A549 (cell line): ENCODE measurements around the gene RANGRF. TPM values are rescaled to one million over a fixed set of nuclear protein-coding genes. Genes with fewer than 3 reads are reported as not detected.
A peak's percentile ranks its signal among the peaks of the same experiment; 100 is the strongest.

Experiments
- CBX2 ChIP-seq: fragments of 200-600 bp; sonication (generic); IDR thresholded peaks from 2 replicates; pipeline ENCODE4 v1.6.1; 2016; ENCODE audit warnings: low read depth, mild to moderate bottlenecking, borderline replicate concordance
- CHD4 ChIP-seq: fragments of 200-600 bp; sonication (generic); IDR thresholded peaks from 2 replicates; pipeline ENCODE4 v1.6.1; 2016; ENCODE audit warnings: antibody characterized with exemption, mild to moderate bottlenecking, borderline replicate concordance
- E2F6 ChIP-seq: IDR thresholded peaks from 2 replicates; pipeline ENCODE4 v1.6.1; 2012; ENCODE audit warnings: low read depth, borderline replicate concordance
- EHF ChIP-seq: fragments of 250-450 bp; sonication (Bioruptor Pico); IDR thresholded peaks from 2 replicates; pipeline ENCODE4 v1.5.0; 2020; ENCODE audit warnings: mild to moderate bottlenecking
- ELK1 ChIP-seq: fragments of 150-350 bp; IDR thresholded peaks from 2 replicates; pipeline ENCODE4 v1.6.1; 2014; ENCODE audit warnings: low read depth, mild to moderate bottlenecking, low read length
- EP300 ChIP-seq, 2 experiments: fragments of >200 bp; sonication (Bioruptor Twin); formaldehyde crosslinking; IDR thresholded peaks; 2 replicates in 1 of 2; 3 replicates in 1 of 2; pipeline ENCODE4 v1.6.1; 2016 to 2017
- FOSB ChIP-seq: fragments of 250-450 bp; sonication (Bioruptor Pico); IDR thresholded peaks from 2 replicates; pipeline ENCODE4 v1.5.0; 2020; ENCODE audit warnings: mild to moderate bottlenecking, moderate library complexity
- FOSL2 ChIP-seq, 2 experiments: fragments of 450-650 bp in 1 of 2; fragments of >200 bp in 1 of 2; sonication (Bioruptor Twin) in 1 of 2; formaldehyde crosslinking; IDR thresholded peaks; 2 replicates each; pipeline versions ENCODE4 v1.5.0 to v1.6.1; 2016 to 2020; ENCODE audit warnings: mild to moderate bottlenecking in 1 of 2, moderate library complexity in 1 of 2
- GATA3 ChIP-seq: IDR thresholded peaks from 2 replicates; pipeline ENCODE4 v1.6.1; 2012; ENCODE audit warnings: borderline replicate concordance
- HOXA7 ChIP-seq: fragments of 250-450 bp; sonication (Bioruptor Pico); IDR thresholded peaks from 2 replicates; pipeline ENCODE4 v1.5.0; 2020; ENCODE audit warnings: mild to moderate bottlenecking, moderate library complexity
- HOXB5 ChIP-seq: fragments of 250-450 bp; sonication (Bioruptor Pico); IDR thresholded peaks from 2 replicates; pipeline ENCODE4 v1.5.0; 2020; ENCODE audit warnings: mild to moderate bottlenecking, moderate library complexity
- JUN ChIP-seq, 2 experiments: fragments of >200 bp; sonication (Bioruptor Twin); formaldehyde crosslinking; IDR thresholded peaks; 2 replicates in 1 of 2; 3 replicates in 1 of 2; pipeline ENCODE4 v1.6.1; 2016 to 2017
- KDM5A ChIP-seq: fragments of 200-600 bp; sonication (generic); IDR thresholded peaks from 2 replicates; pipeline ENCODE4 v1.6.1; 2016; ENCODE audit warnings: antibody characterized with exemption, mild to moderate bottlenecking
- MAFK ChIP-seq: fragments of 450-650 bp; IDR thresholded peaks from 2 replicates; pipeline ENCODE4 v1.6.1; 2014; ENCODE audit not compliant: partially characterized antibody
- MAZ ChIP-seq: fragments of 150-350 bp; IDR thresholded peaks from 2 replicates; pipeline ENCODE4 v1.6.1; 2014; ENCODE audit warnings: antibody characterized with exemption, low read depth, low read length, borderline replicate concordance
- NFE2L2 ChIP-seq: fragments of 150-350 bp; conservative IDR thresholded peaks from 2 replicates; pipeline ENCODE4 v1.6.1; 2014; ENCODE audit warnings: low read length
- POLR2A ChIP-seq: IDR thresholded peaks from 2 replicates; pipeline ENCODE4 v1.6.1; 2012; ENCODE audit warnings: mild to moderate bottlenecking, low read length
- RARB ChIP-seq: fragments of 250-450 bp; sonication (Bioruptor Pico); IDR thresholded peaks from 2 replicates; pipeline ENCODE4 v1.8.0; 2021; ENCODE audit warnings: mild to moderate bottlenecking, moderate library complexity
- RCOR1 ChIP-seq: fragments of 150-350 bp; IDR thresholded peaks from 2 replicates; pipeline ENCODE4 v1.6.1; 2014; ENCODE audit warnings: antibody characterized with exemption, low read length, low read depth
- RFX5 ChIP-seq: fragments of 450-650 bp; IDR thresholded peaks from 2 replicates; pipeline ENCODE4 v1.7.1; 2014; ENCODE audit warnings: antibody characterized with exemption, mild to moderate bottlenecking, moderate library complexity
- TP53 ChIP-seq: fragments of 250-450 bp; sonication (Bioruptor Pico); IDR thresholded peaks from 2 replicates; pipeline ENCODE4 v1.5.0; 2021; ENCODE audit warnings: mild to moderate bottlenecking, moderate library complexity
- USF2 ChIP-seq: fragments of 450-650 bp; IDR thresholded peaks from 2 replicates; pipeline ENCODE4 v1.6.1; 2014; ENCODE audit warnings: antibody characterized with exemption
- ZC3H11A ChIP-seq: fragments of 450-650 bp; IDR thresholded peaks from 2 replicates; pipeline ENCODE4 v1.6.1; 2014; ENCODE audit warnings: antibody characterized with exemption, mild to moderate bottlenecking
- ZFP36 ChIP-seq: fragments of 450-650 bp; IDR thresholded peaks from 2 replicates; pipeline ENCODE4 v1.6.1; 2014; ENCODE audit warnings: borderline replicate concordance; ENCODE audit not compliant: partially characterized antibody
- ZNF302 ChIP-seq: fragments of 250-450 bp; sonication (Bioruptor Pico); IDR thresholded peaks from 2 replicates; pipeline ENCODE4 v1.9.0; 2021; ENCODE audit warnings: inconsistent platforms, mild to moderate bottlenecking, moderate library complexity
- ZSCAN20 ChIP-seq: fragments of 250-450 bp; sonication (Bioruptor Pico); IDR thresholded peaks from 2 replicates; pipeline ENCODE4 v1.8.0; 2022; ENCODE audit warnings: mild to moderate bottlenecking, moderate library complexity
- polyA plus RNA-seq, 4 experiments: library from polyadenylated mRNA; depleted of rRNA in 3 of 4; stranded (reverse); fragments of >200 nt; fragmentation: RNase III in 1 of 4; extraction: RNeasy Plus Mini Kit Qiagen cat#74134 plus additional on column Dnase treatment in 1 of 4; gene quantifications; 2 replicates in 3 of 4; 3 replicates in 1 of 4; pipeline ENCODE4 v1.2.3, GENCODE V29; 2011 to 2017
- TF ChIP-seq, protein P1 (sequence below): fragments of >200 bp; sonication (Bioruptor Twin); formaldehyde crosslinking; IDR thresholded peaks from 3 replicates; pipeline ENCODE4 v1.5.1; 2016

RANGRF gene
- polyA plus RNA-seq, 2 of the 4 experiments (the other 2 are of a cell fraction) = 47.2 to 56.4 TPM

- TF ChIP-seq E2F6 (peak; percentile 62; the same call in 1 of the 2 replicates), RCOR1 (no peak), RARB (CRISPR knock-in tag) (0 out of 2 replicates have a peak, but pooled peaks have one; percentile 20), MAFK (no peak), FOSL2 (IDR thresholded peaks at IDR 0.05) (no peak), FOSL2 (CRISPR knock-in tag; IDR thresholded peaks at IDR 0.05) (no peak), ZC3H11A (no peak), TP53 (CRISPR knock-in tag) (no peak), ZFP36 (no peak), KDM5A (no peak), CBX2 (no peak), CHD4 (no peak), NFE2L2 (no peak), RFX5 (no peak), HOXB5 (CRISPR knock-in tag) (peak; percentile 94; the same call in 1 of the 2 replicates), MAZ (no peak), POLR2A (peak; percentile 91), ZSCAN20 (CRISPR knock-in tag) (no peak), EHF (CRISPR knock-in tag) (no peak), EP300 (IDR thresholded peaks at IDR 0.05) (no peak), JUN (IDR thresholded peaks at IDR 0.05) (peak; percentile 26 to 85; a peak in 3 of 5 replicates), ZNF302 (CRISPR knock-in tag) (no peak), ELK1 (no peak), GATA3 (peak; percentile 8; the same call in 1 of the 2 replicates), FOSB (CRISPR knock-in tag) (no peak), HOXA7 (peak; percentile 41; the same call in 1 of the 2 replicates), USF2 (peak; percentile 89)
- TF ChIP-seq, protein P1, sequence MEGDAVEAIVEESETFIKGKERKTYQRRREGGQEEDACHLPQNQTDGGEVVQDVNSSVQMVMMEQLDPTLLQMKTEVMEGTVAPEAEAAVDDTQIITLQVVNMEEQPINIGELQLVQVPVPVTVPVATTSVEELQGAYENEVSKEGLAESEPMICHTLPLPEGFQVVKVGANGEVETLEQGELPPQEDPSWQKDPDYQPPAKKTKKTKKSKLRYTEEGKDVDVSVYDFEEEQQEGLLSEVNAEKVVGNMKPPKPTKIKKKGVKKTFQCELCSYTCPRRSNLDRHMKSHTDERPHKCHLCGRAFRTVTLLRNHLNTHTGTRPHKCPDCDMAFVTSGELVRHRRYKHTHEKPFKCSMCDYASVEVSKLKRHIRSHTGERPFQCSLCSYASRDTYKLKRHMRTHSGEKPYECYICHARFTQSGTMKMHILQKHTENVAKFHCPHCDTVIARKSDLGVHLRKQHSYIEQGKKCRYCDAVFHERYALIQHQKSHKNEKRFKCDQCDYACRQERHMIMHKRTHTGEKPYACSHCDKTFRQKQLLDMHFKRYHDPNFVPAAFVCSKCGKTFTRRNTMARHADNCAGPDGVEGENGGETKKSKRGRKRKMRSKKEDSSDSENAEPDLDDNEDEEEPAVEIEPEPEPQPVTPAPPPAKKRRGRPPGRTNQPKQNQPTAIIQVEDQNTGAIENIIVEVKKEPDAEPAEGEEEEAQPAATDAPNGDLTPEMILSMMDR = no peak
- TF ChIP-seq, all 56 proteins: peak for 13
Observed at GRCh38 chr17:8288336-8289102, at the start of gene RANGRF (continued).
